Sigmoid colon (tissue), 7 donors: ENCODE results near the gene TPST2. TPM values are rescaled to one million over a fixed set of nuclear protein-coding genes. Genes with fewer than 3 reads are reported as not detected.

Experiments used
- DNase-seq: peaks from one replicate; pipeline ENCODE4 v3.0.0-alpha.2; 2019
- H3K27ac ChIP-seq, 4 donors: fragments of 200-600 bp; sonication (generic); one replicate each; pipeline ENCODE4 v1.5.1; 2016 to 2019; ENCODE audit warnings: mild to moderate bottlenecking in 1 of 4
- H3K27me3 ChIP-seq, 3 donors: fragments of 200-600 bp; sonication (generic); one replicate each; pipeline ENCODE4 v1.5.1; 2019; ENCODE audit warnings: mild to moderate bottlenecking in 1 of 3
- H3K36me3 ChIP-seq, 4 donors: fragments of 200-600 bp; sonication (generic); one replicate each; pipeline ENCODE4 v1.5.1; 2016 to 2019
- H3K4me1 ChIP-seq, 4 donors: fragments of 200-600 bp; sonication (generic); one replicate each; pipeline ENCODE4 v1.5.1; 2017 to 2019
- H3K4me3 ChIP-seq, 4 donors: fragments of 200-600 bp; sonication (generic); one replicate each; pipeline ENCODE4 v1.5.1; 2017 to 2019; ENCODE audit warnings: mild to moderate bottlenecking in 2 of 4, moderate library complexity in 1 of 4
- H3K9me3 ChIP-seq, 4 donors: fragments of 200-600 bp in 3 of 4; sonication (generic) in 3 of 4; one replicate each; pipeline versions ENCODE4 v1.5.1 to v1.6.1; 2013 to 2019
- EP300 ChIP-seq, 4 donors: sonication (generic); formaldehyde crosslinking; IDR thresholded peaks; one replicate each; pipeline ENCODE4 v1.6.1; 2017; ENCODE audit warnings: antibody characterized with exemption in 4 of 4
- POLR2A ChIP-seq, 2 donors: fragments of 450-650 bp; IDR thresholded peaks; one replicate each; pipeline ENCODE4 v1.6.1; 2016; ENCODE audit warnings: antibody characterized with exemption in 2 of 2, mild to moderate bottlenecking in 2 of 2, moderate library complexity in 2 of 2
- POLR2AphosphoS5 ChIP-seq, 4 donors: sonication (generic); formaldehyde crosslinking; IDR thresholded peaks; one replicate each; pipeline ENCODE4 v1.6.1; 2017; ENCODE audit warnings: antibody characterized with exemption in 4 of 4
- WGBS, 2 donors: extraction: QIAGEN DNeasy Blood & Tissue Kit; methylation state at CpG; one replicate each; pipeline ENCODE4 v1.1.7; 2013; 5-methylcytosine and 5-hydroxymethylcytosine counted together
- intact Hi-C: fragments of 100-400 bp; cut with DNase I; formaldehyde crosslinking; loops from one replicate; pipeline ENCODE4 v1.15.1; 2023
- polyA plus RNA-seq, 3 donors: library from polyadenylated mRNA; stranded (reverse); fragments of 200-250 nt; gene quantifications; one replicate each; pipeline ENCODE4 v1.2.3, GENCODE V29; 2013
- total RNA-seq, 4 donors: library from RNA; depleted of rRNA; stranded (reverse); fragments of >200 nt; gene quantifications; one replicate each; pipeline ENCODE4 v1.1.0, GENCODE V29; 2016
- TF ChIP-seq, protein P1 (sequence below), 4 experiments: fragments of 450-650 bp in 3 of 4; fragments of 200-600 bp in 1 of 4; IDR thresholded peaks; one replicate each; pipeline ENCODE4 v1.5.1; 2016 to 2019; ENCODE audit warnings: antibody characterized with exemption in 4 of 4, mild to moderate bottlenecking in 3 of 4, moderate library complexity in 2 of 4
- donor health status: healthy with polysubstance abuse.
- donor health status: Bipolar disorder and iron deficiency.
- donor health status: healthy.

The TPST2 gene
- total and polyA plus RNA-seq, 7 donors: 5.1 to 24.3 (median 15.9) TPM

DNA sequence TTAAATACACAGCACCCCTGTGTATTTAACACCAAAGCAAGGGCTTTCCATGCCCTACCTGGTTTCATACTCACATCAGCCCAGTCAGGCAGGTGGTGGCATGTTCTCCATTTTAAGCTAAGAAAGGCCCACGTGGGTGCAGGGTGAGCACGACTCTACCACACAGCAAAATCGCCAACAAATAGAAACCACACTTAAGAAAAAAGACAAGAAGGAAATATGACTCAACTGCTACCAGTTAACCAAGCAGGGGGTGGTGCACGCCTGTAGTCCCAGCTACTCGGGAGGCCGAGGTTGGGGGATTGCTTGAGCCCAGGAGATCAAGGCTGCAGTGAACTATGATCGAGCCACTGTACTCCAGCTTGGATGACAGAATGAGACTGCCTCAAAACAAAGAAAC lies 42.5 kb downstream of the TPST2 start:
- Histone ChIP-seq H3K27ac (no peak overlapping the region), H3K4me3 (no peak overlapping the region), H3K27me3 (no peaks in the 10 kb centered on the region), H3K4me1 (no peaks in the 10 kb centered on the region), H3K36me3 (no peaks in the 10 kb centered on the region), H3K9me3 (no peaks in the 10 kb centered on the region)
- WGBS, 2 donors: 73 to 87% methylated on average over 7 of the region's 7 CpGs
- DNase-seq: no peak
- intact Hi-C loops: no loop called here
- TF ChIP-seq EP300 (IDR thresholded peaks at IDR 0.05): no peak
- no peak for TF ChIP-seq POLR2A (IDR thresholded peaks at IDR 0.05)
- no peak for TF ChIP-seq POLR2AphosphoS5 (IDR thresholded peaks at IDR 0.05)
- TF ChIP-seq, protein P1, sequence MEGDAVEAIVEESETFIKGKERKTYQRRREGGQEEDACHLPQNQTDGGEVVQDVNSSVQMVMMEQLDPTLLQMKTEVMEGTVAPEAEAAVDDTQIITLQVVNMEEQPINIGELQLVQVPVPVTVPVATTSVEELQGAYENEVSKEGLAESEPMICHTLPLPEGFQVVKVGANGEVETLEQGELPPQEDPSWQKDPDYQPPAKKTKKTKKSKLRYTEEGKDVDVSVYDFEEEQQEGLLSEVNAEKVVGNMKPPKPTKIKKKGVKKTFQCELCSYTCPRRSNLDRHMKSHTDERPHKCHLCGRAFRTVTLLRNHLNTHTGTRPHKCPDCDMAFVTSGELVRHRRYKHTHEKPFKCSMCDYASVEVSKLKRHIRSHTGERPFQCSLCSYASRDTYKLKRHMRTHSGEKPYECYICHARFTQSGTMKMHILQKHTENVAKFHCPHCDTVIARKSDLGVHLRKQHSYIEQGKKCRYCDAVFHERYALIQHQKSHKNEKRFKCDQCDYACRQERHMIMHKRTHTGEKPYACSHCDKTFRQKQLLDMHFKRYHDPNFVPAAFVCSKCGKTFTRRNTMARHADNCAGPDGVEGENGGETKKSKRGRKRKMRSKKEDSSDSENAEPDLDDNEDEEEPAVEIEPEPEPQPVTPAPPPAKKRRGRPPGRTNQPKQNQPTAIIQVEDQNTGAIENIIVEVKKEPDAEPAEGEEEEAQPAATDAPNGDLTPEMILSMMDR (IDR thresholded peaks at IDR 0.05): no peak

DNA sequence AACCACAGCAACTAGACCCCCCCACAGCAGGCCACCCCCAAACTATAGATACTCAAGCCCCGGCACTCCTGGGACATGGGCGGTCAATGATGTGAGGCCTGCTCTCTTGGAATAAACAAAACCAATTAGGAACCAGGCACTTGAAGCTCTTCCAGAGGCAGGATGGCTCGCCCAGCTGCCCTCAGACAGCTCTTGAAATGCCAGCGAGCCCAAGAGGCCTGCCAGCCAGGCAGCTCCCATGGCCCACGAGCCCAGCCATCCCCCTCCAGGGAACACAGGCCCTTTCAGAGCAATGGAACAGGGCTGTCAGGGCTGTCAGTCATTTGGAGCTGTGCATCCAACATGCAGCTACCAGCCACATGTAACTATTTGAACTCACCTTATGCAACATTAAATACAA lies 43.6 kb downstream of the TPST2 start:
- no peak for DNase-seq
- Histone ChIP-seq H3K4me1 (no peaks in the 10 kb centered on the region), H3K9me3 (no peaks in the 10 kb centered on the region), H3K36me3 (no peaks in the 10 kb centered on the region), H3K27me3 (no peaks in the 10 kb centered on the region), H3K27ac (no peak overlapping the region), H3K4me3 (no peak overlapping the region)
- intact Hi-C loops: no loop called here
- TF ChIP-seq EP300 (IDR thresholded peaks at IDR 0.05) (no peak), POLR2A (IDR thresholded peaks at IDR 0.05) (no peak), POLR2AphosphoS5 (IDR thresholded peaks at IDR 0.05) (no peak)
- TF ChIP-seq, protein P1 (IDR thresholded peaks at IDR 0.05): no peak
- 90 to 91% methylated on average over 5 of the region's 5 CpGs for WGBS, 2 donors

DNA sequence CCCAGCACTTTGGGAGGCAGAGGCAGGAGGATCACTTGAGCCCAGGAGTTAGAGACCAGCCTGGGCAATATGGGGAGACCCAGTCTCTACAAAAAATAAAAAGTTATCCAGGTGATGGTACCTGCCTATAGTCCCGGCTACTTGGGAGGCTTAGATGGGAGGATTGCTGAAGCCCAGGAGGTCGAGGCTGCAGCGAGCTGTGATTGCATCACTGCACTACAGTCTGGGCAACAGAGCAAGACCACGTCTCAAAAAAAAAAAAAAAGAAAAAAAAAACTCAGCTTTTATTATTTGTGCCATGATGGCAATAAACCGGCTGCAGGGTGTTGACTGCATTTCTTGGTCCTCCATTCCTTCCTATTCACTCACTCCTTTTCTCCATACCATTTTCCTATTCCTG lies 44.1 kb downstream of the TPST2 start:
- DNase-seq: no peak
- no peak for TF ChIP-seq POLR2A (IDR thresholded peaks at IDR 0.05)
- TF ChIP-seq, protein P1 (IDR thresholded peaks at IDR 0.05): no peak
- WGBS, 2 donors: 78 to 83% methylated on average over 5 of the region's 5 CpGs
- Histone ChIP-seq H3K36me3 (peaks cover 0 to 3% (median 0%) of the 10 kb centered on the region in 4 donors), H3K27ac (no peak overlapping the region), H3K4me3 (no peak overlapping the region), H3K27me3 (no peaks in the 10 kb centered on the region), H3K9me3 (no peaks in the 10 kb centered on the region), H3K4me1 (no peaks in the 10 kb centered on the region)
- intact Hi-C loops: no loop called here

DNA sequence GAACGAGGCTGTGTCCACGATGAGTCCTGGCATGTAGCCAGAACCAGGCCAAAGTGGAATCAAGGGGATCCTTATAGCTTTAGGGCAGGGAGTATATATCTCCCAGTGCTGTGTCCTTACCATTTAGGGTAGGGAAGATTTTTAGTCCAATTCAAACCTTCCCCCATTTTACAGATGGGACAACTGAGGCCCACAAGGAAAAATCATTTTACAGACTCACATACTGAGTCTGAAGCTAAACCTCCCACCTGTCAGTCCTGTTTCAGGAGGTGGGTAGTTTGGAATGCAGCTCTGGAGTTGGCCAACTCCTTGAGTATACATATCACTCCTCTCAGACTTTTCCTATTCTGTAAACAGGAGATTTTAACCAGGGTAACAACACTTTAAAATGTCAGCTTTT lies 44.5 kb downstream of the TPST2 start:
- TF ChIP-seq EP300 (IDR thresholded peaks at IDR 0.05): no peak
- no peak for TF ChIP-seq POLR2AphosphoS5 (IDR thresholded peaks at IDR 0.05)
- TF ChIP-seq, protein P1 (IDR thresholded peaks at IDR 0.05): no peak
- no peak for TF ChIP-seq POLR2A (IDR thresholded peaks at IDR 0.05)
- intact Hi-C loops: no loop called here
- Histone ChIP-seq H3K36me3 (peaks cover 0 to 8% (median 0%) of the 10 kb centered on the region in 4 donors), H3K27ac (no peak overlapping the region), H3K27me3 (no peaks in the 10 kb centered on the region), H3K4me3 (no peak overlapping the region), H3K4me1 (no peaks in the 10 kb centered on the region), H3K9me3 (no peaks in the 10 kb centered on the region)
- no peak for DNase-seq
- WGBS, 2 donors: 73 to 82% methylated on average over 2 of the region's 2 CpGs

DNA sequence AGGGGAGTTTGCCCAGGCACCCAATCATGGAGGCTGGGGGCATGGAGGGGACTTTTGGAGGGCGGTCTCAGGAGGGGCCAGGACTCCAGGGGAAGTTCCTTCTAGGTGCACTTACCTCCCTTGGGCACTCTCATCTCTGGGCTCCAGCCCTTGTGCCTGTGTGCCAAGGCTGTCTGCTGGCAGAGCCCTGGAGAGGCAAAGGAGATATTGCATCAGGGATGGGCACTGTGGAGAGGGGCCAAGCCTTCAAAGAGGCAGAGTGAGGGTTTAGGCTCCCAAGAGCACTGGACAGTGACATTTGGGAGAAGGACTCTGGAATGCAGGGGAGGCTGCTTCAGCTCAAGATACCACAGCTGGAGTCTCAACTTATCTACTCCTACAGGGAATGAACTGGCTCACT lies 45.4 kb downstream of the TPST2 start:
- 89 to 90% methylated on average over 1 of the region's 1 CpG for WGBS, 2 donors
- no peak for DNase-seq
- TF ChIP-seq, protein P1 (IDR thresholded peaks at IDR 0.05): no peak
- no peak for TF ChIP-seq POLR2AphosphoS5 (IDR thresholded peaks at IDR 0.05)
- no peak for TF ChIP-seq EP300 (IDR thresholded peaks at IDR 0.05)
- TF ChIP-seq POLR2A (IDR thresholded peaks at IDR 0.05): no peak
- no peaks in the 10 kb centered on the region for H3K4me1 ChIP-seq
- peaks cover 0 to 13% (median 0%) of the 10 kb centered on the region in 4 donors for H3K36me3 ChIP-seq
- no peaks in the 10 kb centered on the region for H3K9me3 ChIP-seq
- H3K4me3 ChIP-seq: no peak overlapping the region
- intact Hi-C loops: no loop called here
- H3K27ac ChIP-seq: no peak overlapping the region
- H3K27me3 ChIP-seq: no peaks in the 10 kb centered on the region
